ENCODE measurements around the gene MAML2. TPM values are rescaled to one million over a fixed set of nuclear protein-coding genes. Genes with fewer than 3 reads are reported as not detected.

Gene MAML2
- total and polyA plus RNA-seq, 2 experiments from 2014 or later: 2.0 to 7.1 TPM

DNA sequence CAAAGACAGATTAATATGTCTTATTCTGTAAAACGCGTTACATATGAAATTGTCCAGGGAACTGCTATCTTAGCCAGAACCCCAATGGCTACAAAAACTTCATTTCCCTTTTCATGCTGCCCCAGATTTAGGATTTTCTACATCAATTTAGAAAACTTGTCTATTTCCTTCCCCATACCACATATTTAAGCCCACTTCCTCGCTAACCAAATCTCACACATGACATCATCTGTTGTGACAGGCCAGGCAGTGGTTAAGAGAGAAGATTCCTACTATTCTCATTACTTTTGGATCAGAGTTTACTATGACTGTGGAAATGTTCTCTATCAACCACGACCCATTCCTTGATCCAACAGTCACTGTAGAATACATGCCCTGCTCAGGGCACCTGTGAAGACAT is 30.8 kb upstream of the MAML2 start:
- Histone ChIP-seq H2AFZ (no peak overlapping the region), H4K20me1 (replicated peaks; ENCODE audit: insufficient read depth) (no peaks in the 10 kb centered on the region), H3K4me3 (no peak overlapping the region), H3K9me2 (ENCODE audit: insufficient read depth) (no peaks in the 10 kb centered on the region), H3F3A (replicated peaks; ENCODE audit: low read depth) (no peaks in the 10 kb centered on the region), H3K27me3 (ENCODE audit: insufficient read depth) (no peaks in the 10 kb centered on the region), H3K4me1 (ENCODE audit: insufficient read depth) (no peaks in the 10 kb centered on the region), H3K4me2 (no peak overlapping the region), H3K79me2 (replicated peaks; ENCODE audit: insufficient read depth) (no peaks in the 10 kb centered on the region), H3K36me3 (ENCODE audit: insufficient read depth) (peaks cover 4% of the 10 kb centered on the region; the same call in 1 of the 2 replicates), H3K27ac (ENCODE audit: low read depth) (no peak overlapping the region)
- H3K36me3 Mint-ChIP-seq (ENCODE audit: low read depth): peaks cover 7% of the 10 kb centered on the region
- no peak overlapping the region for H3K4me3 Mint-ChIP-seq
- ATAC-seq (no peak), DNase-seq (ENCODE audit: low spot score) (no peak)
- H3K27ac Mint-ChIP-seq: no peak overlapping the region
- TF ChIP-seq, protein P1, sequence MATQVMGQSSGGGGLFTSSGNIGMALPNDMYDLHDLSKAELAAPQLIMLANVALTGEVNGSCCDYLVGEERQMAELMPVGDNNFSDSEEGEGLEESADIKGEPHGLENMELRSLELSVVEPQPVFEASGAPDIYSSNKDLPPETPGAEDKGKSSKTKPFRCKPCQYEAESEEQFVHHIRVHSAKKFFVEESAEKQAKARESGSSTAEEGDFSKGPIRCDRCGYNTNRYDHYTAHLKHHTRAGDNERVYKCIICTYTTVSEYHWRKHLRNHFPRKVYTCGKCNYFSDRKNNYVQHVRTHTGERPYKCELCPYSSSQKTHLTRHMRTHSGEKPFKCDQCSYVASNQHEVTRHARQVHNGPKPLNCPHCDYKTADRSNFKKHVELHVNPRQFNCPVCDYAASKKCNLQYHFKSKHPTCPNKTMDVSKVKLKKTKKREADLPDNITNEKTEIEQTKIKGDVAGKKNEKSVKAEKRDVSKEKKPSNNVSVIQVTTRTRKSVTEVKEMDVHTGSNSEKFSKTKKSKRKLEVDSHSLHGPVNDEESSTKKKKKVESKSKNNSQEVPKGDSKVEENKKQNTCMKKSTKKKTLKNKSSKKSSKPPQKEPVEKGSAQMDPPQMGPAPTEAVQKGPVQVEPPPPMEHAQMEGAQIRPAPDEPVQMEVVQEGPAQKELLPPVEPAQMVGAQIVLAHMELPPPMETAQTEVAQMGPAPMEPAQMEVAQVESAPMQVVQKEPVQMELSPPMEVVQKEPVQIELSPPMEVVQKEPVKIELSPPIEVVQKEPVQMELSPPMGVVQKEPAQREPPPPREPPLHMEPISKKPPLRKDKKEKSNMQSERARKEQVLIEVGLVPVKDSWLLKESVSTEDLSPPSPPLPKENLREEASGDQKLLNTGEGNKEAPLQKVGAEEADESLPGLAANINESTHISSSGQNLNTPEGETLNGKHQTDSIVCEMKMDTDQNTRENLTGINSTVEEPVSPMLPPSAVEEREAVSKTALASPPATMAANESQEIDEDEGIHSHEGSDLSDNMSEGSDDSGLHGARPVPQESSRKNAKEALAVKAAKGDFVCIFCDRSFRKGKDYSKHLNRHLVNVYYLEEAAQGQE (IDR thresholded peaks at IDR 0.05; ENCODE audit: unreplicated experiment): no peak
- TF ChIP-seq JUNB (IDR thresholded peaks at IDR 0.05; ENCODE audit: unreplicated experiment) (no peak), POLR2AphosphoS5 (IDR thresholded peaks at IDR 0.05; ENCODE audit: low read depth) (no peak), CREB1 (CRISPR knock-in tag; IDR thresholded peaks at IDR 0.05; ENCODE audit: low read depth) (no peak), STAT1 (IDR thresholded peaks at IDR 0.05; ENCODE audit: unreplicated experiment) (no peak), NANOG (IDR thresholded peaks at IDR 0.05; ENCODE audit: borderline replicate concordance) (no peak), EZH2phosphoT487 (IDR thresholded peaks at IDR 0.05; ENCODE audit: unreplicated experiment) (no peak), ZNF331 (CRISPR knock-in tag; IDR thresholded peaks at IDR 0.05; ENCODE audit: low read depth) (no peak), EZH2 (IDR thresholded peaks at IDR 0.05; ENCODE audit: low read depth, unreplicated experiment) (no peak), ZNF114 (CRISPR knock-in tag; IDR thresholded peaks at IDR 0.05) (no peak)
- TF ChIP-seq, protein P2, sequence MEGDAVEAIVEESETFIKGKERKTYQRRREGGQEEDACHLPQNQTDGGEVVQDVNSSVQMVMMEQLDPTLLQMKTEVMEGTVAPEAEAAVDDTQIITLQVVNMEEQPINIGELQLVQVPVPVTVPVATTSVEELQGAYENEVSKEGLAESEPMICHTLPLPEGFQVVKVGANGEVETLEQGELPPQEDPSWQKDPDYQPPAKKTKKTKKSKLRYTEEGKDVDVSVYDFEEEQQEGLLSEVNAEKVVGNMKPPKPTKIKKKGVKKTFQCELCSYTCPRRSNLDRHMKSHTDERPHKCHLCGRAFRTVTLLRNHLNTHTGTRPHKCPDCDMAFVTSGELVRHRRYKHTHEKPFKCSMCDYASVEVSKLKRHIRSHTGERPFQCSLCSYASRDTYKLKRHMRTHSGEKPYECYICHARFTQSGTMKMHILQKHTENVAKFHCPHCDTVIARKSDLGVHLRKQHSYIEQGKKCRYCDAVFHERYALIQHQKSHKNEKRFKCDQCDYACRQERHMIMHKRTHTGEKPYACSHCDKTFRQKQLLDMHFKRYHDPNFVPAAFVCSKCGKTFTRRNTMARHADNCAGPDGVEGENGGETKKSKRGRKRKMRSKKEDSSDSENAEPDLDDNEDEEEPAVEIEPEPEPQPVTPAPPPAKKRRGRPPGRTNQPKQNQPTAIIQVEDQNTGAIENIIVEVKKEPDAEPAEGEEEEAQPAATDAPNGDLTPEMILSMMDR (conservative IDR thresholded peaks at IDR 0.05; ENCODE audit: low read depth in 2 of 2): no peak
- TF ChIP-seq, protein P3, sequence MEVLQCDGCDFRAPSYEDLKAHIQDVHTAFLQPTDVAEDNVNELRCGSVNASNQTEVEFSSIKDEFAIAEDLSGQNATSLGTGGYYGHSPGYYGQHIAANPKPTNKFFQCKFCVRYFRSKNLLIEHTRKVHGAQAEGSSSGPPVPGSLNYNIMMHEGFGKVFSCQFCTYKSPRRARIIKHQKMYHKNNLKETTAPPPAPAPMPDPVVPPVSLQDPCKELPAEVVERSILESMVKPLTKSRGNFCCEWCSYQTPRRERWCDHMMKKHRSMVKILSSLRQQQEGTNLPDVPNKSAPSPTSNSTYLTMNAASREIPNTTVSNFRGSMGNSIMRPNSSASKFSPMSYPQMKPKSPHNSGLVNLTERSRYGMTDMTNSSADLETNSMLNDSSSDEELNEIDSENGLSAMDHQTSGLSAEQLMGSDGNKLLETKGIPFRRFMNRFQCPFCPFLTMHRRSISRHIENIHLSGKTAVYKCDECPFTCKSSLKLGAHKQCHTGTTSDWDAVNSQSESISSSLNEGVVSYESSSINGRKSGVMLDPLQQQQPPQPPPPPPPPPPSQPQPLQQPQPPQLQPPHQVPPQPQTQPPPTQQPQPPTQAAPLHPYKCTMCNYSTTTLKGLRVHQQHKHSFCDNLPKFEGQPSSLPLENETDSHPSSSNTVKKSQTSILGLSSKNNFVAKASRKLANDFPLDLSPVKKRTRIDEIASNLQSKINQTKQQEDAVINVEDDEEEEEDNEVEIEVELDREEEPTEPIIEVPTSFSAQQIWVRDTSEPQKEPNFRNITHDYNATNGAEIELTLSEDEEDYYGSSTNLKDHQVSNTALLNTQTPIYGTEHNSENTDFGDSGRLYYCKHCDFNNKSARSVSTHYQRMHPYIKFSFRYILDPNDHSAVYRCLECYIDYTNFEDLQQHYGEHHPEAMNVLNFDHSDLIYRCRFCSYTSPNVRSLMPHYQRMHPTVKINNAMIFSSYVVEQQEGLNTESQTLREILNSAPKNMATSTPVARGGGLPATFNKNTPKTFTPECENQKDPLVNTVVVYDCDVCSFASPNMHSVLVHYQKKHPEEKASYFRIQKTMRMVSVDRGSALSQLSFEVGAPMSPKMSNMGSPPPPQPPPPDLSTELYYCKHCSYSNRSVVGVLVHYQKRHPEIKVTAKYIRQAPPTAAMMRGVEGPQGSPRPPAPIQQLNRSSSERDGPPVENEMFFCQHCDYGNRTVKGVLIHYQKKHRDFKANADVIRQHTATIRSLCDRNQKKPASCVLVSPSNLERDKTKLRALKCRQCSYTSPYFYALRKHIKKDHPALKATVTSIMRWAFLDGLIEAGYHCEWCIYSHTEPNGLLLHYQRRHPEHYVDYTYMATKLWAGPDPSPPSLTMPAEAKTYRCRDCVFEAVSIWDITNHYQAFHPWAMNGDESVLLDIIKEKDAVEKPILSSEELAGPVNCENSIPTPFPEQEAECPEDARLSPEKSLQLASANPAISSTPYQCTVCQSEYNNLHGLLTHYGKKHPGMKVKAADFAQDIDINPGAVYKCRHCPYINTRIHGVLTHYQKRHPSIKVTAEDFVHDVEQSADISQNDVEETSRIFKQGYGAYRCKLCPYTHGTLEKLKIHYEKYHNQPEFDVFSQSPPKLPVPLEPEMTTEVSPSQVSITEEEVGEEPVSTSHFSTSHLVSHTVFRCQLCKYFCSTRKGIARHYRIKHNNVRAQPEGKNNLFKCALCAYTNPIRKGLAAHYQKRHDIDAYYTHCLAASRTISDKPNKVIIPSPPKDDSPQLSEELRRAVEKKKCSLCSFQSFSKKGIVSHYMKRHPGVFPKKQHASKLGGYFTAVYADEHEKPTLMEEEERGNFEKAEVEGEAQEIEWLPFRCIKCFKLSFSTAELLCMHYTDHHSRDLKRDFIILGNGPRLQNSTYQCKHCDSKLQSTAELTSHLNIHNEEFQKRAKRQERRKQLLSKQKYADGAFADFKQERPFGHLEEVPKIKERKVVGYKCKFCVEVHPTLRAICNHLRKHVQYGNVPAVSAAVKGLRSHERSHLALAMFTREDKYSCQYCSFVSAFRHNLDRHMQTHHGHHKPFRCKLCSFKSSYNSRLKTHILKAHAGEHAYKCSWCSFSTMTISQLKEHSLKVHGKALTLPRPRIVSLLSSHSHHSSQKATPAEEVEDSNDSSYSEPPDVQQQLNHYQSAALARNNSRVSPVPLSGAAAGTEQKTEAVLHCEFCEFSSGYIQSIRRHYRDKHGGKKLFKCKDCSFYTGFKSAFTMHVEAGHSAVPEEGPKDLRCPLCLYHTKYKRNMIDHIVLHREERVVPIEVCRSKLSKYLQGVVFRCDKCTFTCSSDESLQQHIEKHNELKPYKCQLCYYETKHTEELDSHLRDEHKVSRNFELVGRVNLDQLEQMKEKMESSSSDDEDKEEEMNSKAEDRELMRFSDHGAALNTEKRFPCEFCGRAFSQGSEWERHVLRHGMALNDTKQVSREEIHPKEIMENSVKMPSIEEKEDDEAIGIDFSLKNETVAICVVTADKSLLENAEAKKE (CRISPR knock-in tag; IDR thresholded peaks at IDR 0.05): no peak
- TF ChIP-seq, protein P4, sequence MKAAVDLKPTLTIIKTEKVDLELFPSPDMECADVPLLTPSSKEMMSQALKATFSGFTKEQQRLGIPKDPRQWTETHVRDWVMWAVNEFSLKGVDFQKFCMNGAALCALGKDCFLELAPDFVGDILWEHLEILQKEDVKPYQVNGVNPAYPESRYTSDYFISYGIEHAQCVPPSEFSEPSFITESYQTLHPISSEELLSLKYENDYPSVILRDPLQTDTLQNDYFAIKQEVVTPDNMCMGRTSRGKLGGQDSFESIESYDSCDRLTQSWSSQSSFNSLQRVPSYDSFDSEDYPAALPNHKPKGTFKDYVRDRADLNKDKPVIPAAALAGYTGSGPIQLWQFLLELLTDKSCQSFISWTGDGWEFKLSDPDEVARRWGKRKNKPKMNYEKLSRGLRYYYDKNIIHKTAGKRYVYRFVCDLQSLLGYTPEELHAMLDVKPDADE (IDR thresholded peaks at IDR 0.05): no peak
- H3K4me1 Mint-ChIP-seq: no peaks in the 10 kb centered on the region
- no peaks in the 10 kb centered on the region for H3K27me3 Mint-ChIP-seq (ENCODE audit: insufficient read depth, low read depth, poor library complexity)
- peaks cover 3% of the 10 kb centered on the region; the same call in 2 of the 3 replicates for H3K9me3 Mint-ChIP-seq

Data from GM23338 (cell line).